ENCODE results near the gene L2HGDH.
"Not testable (repeated sequence)": the region's sequence is repeated elsewhere in the genome, so short reads cannot be mapped to it uniquely, and the experiment has no call there.

L2HGDH gene

DNA sequence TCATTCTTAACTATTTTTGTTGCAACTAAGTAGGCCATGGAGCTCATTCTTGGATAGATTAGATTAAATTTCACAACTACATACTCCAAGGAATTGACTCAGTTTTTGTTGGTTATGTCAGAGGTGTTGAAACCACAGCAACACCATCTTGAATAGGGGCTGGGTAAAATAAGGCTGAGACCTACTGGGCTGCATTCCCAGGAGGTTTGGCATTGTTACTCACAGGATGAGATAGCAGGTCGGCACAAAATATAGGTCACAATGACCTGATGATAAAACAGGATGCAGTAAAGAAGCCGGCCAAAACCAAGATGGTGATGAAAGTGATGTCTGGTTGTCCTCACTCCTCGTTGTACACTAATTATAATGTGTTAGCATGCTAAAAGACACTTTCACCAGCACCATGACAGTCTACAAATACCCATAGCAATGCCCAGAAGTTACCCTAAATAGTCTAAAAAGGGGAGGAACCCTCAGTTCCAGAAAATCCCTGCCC, 21.0 kb upstream of the L2HGDH start:
- DNase-seq: no peak
- H3K36me3 Mint-ChIP-seq: peaks cover 28% of the 10 kb centered on the region
- no peak overlapping the region for H3K27ac Mint-ChIP-seq
- H3K4me1 Mint-ChIP-seq: peaks cover 15% of the 10 kb centered on the region
- CTCF ChIA-PET: no interaction called here
- no peaks in the 10 kb centered on the region for H3K27me3 Mint-ChIP-seq
- no peaks in the 10 kb centered on the region for H3K9me3 Mint-ChIP-seq
- H3K4me3 Mint-ChIP-seq: no peak overlapping the region

DNA sequence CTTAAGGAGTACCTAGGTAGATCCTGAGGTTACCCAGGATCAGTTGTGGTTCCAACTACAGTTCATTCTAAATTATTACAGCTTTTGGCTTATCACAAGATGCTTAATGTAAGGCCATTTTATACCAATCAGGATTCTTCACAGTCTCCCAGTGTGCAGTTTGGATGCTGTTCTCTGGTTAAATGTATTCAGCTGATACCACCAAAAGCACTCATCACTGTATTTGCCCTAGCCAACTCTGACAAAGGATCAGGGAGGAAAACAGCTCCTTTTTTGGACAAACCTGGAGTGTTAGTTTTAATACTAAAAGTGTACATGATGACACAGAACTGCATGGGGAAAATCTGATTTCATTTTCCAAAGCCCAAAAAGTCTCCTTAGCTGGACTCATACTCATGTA, 19.6 kb upstream of the L2HGDH start:
- Mint-ChIP-seq H3K4me1 (peaks cover 14% of the 10 kb centered on the region), H3K27ac (no peak overlapping the region), H3K36me3 (peaks cover 32% of the 10 kb centered on the region), H3K27me3 (no peaks in the 10 kb centered on the region), H3K4me3 (no peak overlapping the region), H3K9me3 (no peaks in the 10 kb centered on the region)
- no peak for DNase-seq
- CTCF ChIA-PET: interaction anchor here (0.9 kb wide), 1 partner anchor 10 kb away, joined by 4 read pairs; no protein-coding TSS in a partner anchor

DNA sequence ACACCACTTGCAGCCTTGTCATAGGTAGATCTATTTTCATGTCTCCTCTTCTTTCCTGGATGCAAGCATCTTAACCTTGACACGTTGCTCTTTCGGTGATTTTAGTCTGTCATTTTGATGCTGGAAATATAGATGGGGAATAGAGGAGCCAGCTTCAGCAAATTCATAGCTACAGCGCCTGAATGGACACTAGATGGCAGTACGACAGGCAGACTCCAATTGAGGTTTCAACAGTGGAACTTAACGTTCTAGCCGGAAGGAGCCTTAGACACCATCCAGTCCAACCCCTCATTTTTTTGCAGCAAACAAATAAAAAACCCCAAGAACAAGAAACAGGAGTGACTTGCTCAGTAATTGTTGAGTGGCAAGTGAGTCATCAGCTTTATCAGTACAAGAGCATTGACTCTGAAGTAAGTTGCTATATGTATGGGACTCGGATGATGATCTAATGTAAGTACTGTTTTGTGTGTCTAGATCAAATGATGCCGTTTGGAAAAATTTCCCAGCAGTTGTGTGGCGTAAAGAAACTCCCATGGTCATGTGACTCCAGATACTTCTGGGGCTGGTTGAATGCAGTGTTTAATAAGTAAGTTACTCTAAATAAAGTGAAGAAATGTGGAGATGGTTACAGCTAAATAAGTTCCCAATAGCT, 9.1 kb upstream of the L2HGDH start:
- Mint-ChIP-seq H3K9me3 (no peaks in the 10 kb centered on the region), H3K4me3 (no peak overlapping the region), H3K27me3 (no peaks in the 10 kb centered on the region), H3K4me1 (peaks cover 23% of the 10 kb centered on the region), H3K27ac (no peak overlapping the region), H3K36me3 (peaks cover 22% of the 10 kb centered on the region)
- DNase-seq: peak; percentile 79
- CTCF ChIA-PET: interaction anchor here (0.9 to 3.5 kb wide), 30 partner anchors 9 to 539 kb away, joined by 3 to 21 read pairs (median 4); partner anchors contain the start of genes CDKL1, DMAC2L, L2HGDH and MAP4K5

DNA sequence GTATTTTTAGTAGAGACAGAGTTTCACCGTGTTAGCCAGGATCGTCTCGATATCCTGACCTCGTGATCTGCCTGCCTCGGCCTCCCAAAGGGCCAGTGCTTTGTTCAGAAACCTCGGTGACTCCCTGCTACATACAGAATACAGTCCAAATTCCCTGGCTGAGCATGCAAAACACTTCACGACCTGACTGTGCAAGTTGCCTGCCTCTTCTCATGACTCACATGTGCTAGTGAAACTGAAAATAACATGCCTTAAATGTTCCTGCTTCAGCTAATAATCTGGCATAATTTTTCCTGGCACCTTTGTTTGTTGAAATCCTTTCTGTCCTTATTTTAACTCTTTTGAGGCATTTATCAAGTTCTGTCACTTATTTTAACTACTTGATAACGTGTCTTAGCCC, 8.3 kb upstream of the L2HGDH start:
- Mint-ChIP-seq H3K4me3 (no peak overlapping the region), H3K36me3 (peaks cover 22% of the 10 kb centered on the region), H3K9me3 (no peaks in the 10 kb centered on the region), H3K27me3 (no peaks in the 10 kb centered on the region), H3K4me1 (peaks cover 25% of the 10 kb centered on the region), H3K27ac (no peak overlapping the region)
- DNase-seq: no peak
- CTCF ChIA-PET: interaction anchor here (0.9 to 3.5 kb wide), 26 partner anchors 9 to 540 kb away, joined by 3 to 21 read pairs (median 4); partner anchors contain the start of genes CDKL1, DMAC2L, L2HGDH and MAP4K5

DNA sequence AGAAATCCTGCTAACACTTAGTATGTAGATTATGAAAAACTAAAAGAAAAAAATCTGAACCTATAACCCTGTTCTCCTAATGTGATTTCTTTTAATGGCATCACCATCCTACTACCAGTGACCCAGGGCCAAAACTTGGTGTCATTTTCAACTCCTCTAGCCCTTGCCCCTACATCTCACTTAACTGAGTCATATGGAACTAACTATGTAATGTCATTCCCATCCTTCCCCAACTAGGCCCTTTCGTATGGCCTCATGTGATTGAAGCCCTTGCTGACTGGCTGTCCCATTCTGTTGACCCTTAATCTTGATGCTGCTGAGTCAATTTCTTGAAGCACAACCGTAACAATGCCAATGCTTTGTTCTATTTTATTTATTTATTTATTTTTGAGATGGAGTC, 7.7 kb upstream of the L2HGDH start:
- Mint-ChIP-seq H3K36me3 (peaks cover 19% of the 10 kb centered on the region), H3K27ac (no peak overlapping the region), H3K4me1 (peaks cover 25% of the 10 kb centered on the region), H3K9me3 (no peaks in the 10 kb centered on the region), H3K4me3 (no peak overlapping the region), H3K27me3 (no peaks in the 10 kb centered on the region)
- no peak for DNase-seq
- CTCF ChIA-PET: interaction anchor here (1.6 to 3.5 kb wide), 9 partner anchors 8 to 438 kb away, joined by 3 to 21 read pairs (median 6); partner anchors contain the start of genes DMAC2L, L2HGDH and MAP4K5

DNA sequence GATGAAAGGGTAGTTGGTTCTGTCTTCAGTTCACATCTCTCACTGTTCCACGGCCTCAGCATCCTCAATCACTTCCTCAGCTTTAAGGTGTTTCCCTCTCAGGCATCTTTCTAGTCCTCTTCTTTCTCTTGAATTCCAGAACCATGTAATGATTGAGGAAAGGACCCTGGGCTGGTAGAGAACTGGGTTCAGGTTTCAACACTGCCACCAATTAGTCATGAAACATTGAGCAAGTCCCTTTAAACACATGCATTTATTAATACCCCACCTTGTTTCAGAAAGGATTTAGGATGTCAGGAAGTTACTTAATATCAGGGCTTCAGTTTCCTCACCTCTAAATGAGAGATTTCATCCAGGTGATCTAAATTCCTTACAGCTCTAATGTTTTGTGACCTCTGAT, 7.3 kb upstream of the L2HGDH start:
- H3K27ac Mint-ChIP-seq: no peak overlapping the region
- H3K27me3 Mint-ChIP-seq: no peaks in the 10 kb centered on the region
- CTCF ChIA-PET: interaction anchor here (1.8 to 3.5 kb wide), 4 partner anchors 24 to 219 kb away, joined by 6 to 21 read pairs (median 14); partner anchors contain the start of gene MAP4K5
- H3K4me1 Mint-ChIP-seq: peaks cover 26% of the 10 kb centered on the region
- peaks cover 20% of the 10 kb centered on the region for H3K36me3 Mint-ChIP-seq
- H3K9me3 Mint-ChIP-seq: peaks cover 1% of the 10 kb centered on the region
- DNase-seq: no peak
- H3K4me3 Mint-ChIP-seq: no peak overlapping the region

DNA sequence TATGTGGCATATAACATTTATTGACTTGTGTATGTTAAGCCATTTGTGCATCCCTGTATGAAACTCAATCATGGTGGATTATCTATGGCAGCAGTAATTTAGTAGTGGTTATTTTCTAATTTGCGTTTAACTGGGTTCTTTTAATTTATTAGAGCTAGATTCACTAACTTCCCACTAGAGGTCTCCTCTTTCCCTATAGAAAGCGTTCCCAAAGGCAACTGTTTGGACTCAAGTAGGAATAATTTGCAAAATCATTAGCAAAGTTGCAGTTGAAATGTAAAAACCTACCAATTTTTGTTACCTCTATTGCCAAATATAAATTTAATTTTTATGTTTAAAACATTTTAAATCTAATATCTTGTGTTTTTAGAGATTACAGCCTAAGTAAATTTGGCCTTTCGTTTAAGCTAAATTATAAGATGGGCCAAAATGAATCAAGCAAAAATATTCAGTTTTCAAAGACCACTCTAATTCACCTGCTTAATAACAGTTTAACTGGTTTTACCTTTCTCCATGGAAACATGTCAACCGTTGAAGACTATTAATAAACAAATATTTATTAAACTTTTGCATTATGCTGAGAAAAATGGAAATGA, 6.1 kb upstream of the L2HGDH start:
- Mint-ChIP-seq H3K36me3 (peaks cover 24% of the 10 kb centered on the region), H3K4me3 (no peak overlapping the region), H3K27ac (no peak overlapping the region), H3K27me3 (no peaks in the 10 kb centered on the region), H3K4me1 (peaks cover 37% of the 10 kb centered on the region), H3K9me3 (peaks cover 8% of the 10 kb centered on the region)
- no peak for DNase-seq
- CTCF ChIA-PET: interaction anchor here (0.6 to 2.1 kb wide), 10 partner anchors 10 to 540 kb away, joined by 3 to 12 read pairs (median 4); partner anchors contain the start of gene MAP4K5

DNA sequence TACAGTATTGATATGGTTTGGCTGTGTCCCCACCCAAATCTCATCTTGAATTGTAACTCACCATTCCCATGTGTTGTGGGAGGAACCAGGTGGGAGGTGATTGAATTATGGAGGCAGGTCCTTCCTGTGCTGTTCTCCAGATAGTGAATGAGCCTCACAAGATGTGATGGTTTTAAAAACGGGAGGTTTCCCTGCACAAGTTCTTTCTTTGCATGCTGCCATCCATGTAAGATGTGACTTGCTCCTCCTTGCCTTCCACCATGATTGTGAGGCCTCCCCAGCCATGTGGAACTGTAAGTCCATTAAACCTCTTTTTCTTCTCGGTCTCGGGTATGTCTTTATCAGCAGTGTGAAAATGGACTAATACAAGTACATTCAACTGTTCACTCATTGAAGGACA, 2.1 kb upstream of the L2HGDH start:
- Mint-ChIP-seq H3K4me3 (peak overlapping the region; percentile 19), H3K4me1 (peaks cover 44% of the 10 kb centered on the region), H3K36me3 (peaks cover 28% of the 10 kb centered on the region)
- H3K27me3 Mint-ChIP-seq, CTCF ChIA-PET, DNase-seq, H3K9me3 Mint-ChIP-seq, H3K27ac Mint-ChIP-seq: not testable (repeated sequence)

DNA sequence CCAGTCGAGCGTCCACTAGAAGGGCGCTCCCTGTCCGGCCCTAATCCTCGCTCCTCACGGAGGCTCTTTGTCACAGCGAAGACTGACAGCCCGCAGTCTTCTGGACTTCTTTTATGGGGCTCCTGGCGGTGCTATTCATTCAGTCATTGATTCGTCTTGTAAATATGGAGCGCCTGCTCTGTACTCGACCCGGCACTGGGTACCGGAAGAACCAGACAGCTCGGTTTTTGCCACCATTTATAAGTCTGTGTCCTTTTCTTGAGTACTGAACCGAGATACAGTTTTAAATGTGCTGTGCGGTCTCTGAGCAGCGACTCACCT, 665 bp upstream of the L2HGDH start:
- no peak for DNase-seq
- CTCF ChIA-PET: interaction anchor here (0.9 to 3.6 kb wide), 2 partner anchors 8 to 547 kb away, joined by 3 to 20 read pairs; no protein-coding TSS in a partner anchor
- Mint-ChIP-seq H3K4me1 (peaks cover 42% of the 10 kb centered on the region), H3K27me3 (no peaks in the 10 kb centered on the region), H3K27ac (peak overlapping the region; percentile 97), H3K36me3 (peaks cover 33% of the 10 kb centered on the region), H3K4me3 (peak overlapping the region; percentile 90), H3K9me3 (peaks cover 8% of the 10 kb centered on the region)

DNA sequence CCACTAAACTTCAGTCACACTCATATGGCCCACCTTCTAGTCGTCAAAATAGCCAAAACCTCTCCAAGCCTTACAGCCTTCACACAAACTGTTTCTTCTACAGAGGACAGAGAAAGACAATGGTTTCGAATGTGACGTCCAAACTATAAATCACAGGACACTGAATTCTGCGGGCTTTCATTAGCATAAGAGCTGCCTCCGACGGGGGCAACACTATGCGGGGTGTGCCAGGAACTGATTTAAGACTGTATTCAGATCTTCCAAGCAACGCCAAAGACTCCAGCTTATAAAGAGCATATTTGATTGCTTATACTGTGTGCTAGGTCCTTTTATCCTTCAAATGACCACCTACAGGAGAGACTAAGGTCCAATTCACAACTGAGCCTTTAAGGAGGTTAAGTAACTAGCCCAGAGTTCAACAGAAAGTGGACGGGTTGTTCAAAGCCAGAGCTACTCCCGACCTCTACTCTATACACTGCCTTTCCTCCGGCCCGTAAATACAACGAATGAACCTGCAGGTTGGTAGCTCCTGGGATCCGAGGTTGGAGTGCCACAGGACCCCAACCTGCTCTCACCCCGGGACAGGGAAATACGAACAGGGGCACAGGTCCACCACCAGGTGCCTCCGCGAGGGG, 575 bp downstream of the L2HGDH start:
- CTCF ChIA-PET: interaction anchor here (1.4 to 3.6 kb wide), 2 partner anchors 9 to 482 kb away, joined by 3 to 20 read pairs; no protein-coding TSS in a partner anchor
- no peak for DNase-seq
- Mint-ChIP-seq H3K27me3 (no peaks in the 10 kb centered on the region), H3K36me3 (peaks cover 32% of the 10 kb centered on the region), H3K9me3 (peaks cover 8% of the 10 kb centered on the region), H3K4me1 (peaks cover 37% of the 10 kb centered on the region), H3K27ac (peak overlapping the region; percentile 97), H3K4me3 (peak overlapping the region; percentile 90)

DNA sequence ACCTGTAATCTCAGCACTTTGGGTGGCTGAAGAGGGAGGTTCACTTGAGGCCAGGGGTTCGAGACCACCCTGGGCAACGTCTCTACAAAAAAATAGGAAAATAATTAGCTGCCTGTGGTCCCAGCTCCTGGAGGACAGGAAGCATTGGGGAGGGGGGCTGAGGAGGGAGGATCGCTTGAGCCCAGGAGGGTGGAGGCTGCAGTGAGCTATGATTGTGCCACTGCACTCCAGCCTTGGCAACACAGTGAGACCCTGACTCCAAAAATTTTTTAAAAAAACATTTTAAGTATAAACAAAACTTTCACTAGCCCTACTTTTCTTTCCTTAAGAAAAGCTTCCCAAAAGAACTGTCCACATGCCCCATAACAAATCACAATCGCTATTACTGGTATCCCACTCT, 1.6 kb downstream of the L2HGDH start:
- CTCF ChIA-PET: interaction anchor here (3.6 kb wide), 1 partner anchor 10 kb away, joined by 20 read pairs; no protein-coding TSS in a partner anchor
- Mint-ChIP-seq H3K4me3 (peak overlapping the region; percentile 10), H3K9me3 (peaks cover 8% of the 10 kb centered on the region), H3K27me3 (no peaks in the 10 kb centered on the region), H3K36me3 (peaks cover 26% of the 10 kb centered on the region), H3K4me1 (peaks cover 32% of the 10 kb centered on the region), H3K27ac (no peak overlapping the region)
- no peak for DNase-seq

DNA sequence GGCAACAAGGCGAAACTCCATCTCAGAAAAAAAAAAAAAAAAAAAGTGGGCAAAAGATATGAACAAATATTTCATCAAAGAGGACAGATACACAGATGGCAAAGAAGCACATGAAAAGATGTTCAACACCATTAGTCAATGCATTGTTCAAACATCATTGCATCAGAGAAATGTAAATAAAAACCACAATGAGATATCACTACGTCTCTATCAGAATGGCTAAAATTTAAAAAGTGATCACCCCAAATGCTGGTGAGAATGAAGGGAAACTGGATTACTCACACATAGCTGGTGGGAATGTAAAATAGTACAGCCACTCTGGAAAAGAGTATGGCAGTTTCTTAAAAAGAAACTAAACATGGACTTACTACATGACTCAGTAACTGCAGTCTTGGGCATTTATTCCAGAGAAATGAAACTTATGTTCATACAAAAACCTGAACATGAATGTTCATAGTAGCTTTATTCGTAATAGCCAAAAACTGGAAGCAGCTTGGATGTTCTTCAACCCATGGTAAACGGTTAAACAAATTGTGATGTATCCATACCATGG, 3.6 kb downstream of the L2HGDH start:
- Mint-ChIP-seq H3K4me1 (peaks cover 23% of the 10 kb centered on the region), H3K27me3 (no peaks in the 10 kb centered on the region), H3K9me3 (peaks cover under 1% of the 10 kb centered on the region), H3K36me3 (peaks cover 16% of the 10 kb centered on the region), H3K27ac (no peak overlapping the region), H3K4me3 (no peak overlapping the region)
- CTCF ChIA-PET: interaction anchor here (1.2 kb wide), 1 partner anchor 12 kb away, joined by 3 read pairs; no protein-coding TSS in a partner anchor
- no peak for DNase-seq

DNA sequence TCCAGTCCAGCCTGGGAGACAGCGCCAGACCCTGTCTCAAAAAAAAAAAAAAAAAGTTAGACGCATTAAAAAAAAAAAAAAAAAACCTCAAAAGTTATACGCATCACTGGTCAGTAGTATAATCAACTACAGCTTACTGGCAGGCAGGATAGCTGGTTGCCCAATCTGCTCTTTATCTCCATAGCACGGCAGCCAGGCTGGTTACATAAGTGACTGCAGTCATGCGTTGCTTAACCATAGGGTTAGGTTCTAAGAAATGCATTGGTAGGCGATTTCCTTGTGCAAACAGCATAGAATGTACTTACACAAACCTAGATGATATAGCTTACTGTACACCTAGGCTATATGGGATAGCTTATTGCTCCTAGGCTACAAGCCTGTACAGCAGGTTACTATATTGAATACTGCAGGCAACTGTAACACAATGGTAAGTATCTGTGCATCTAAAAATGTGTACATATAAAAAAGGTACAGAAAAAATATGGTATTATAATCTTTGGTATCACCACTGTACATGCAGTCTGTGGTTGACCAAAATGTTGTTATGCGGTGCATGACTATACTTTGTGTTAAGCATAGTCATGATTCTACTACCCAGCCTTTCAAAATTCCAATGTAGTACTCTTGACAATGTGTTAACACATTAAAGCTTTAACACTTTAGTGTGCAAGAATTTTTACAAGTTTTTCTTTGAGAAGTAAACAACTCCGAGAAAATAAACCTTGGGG, 8.1 kb downstream of the L2HGDH start:
- H3K27ac Mint-ChIP-seq: no peak overlapping the region
- peaks cover 26% of the 10 kb centered on the region for H3K36me3 Mint-ChIP-seq
- no peaks in the 10 kb centered on the region for H3K27me3 Mint-ChIP-seq
- CTCF ChIA-PET: no interaction called here
- DNase-seq: no peak
- no peaks in the 10 kb centered on the region for H3K9me3 Mint-ChIP-seq
- peaks cover 1% of the 10 kb centered on the region for H3K4me1 Mint-ChIP-seq
- H3K4me3 Mint-ChIP-seq: no peak overlapping the region

Measured in activated naive CD4-positive, alpha-beta T cell treated with anti-CD3 and anti-CD28 coated beads, Interleukin-2, amount 10 ng/mL, durations not matched to agents 7 days and 5 days (primary cell).